ENCODE measurements around the gene SLC19A1. TPM values are rescaled to one million over a fixed set of nuclear protein-coding genes. Genes with fewer than 3 reads are reported as not detected.

The SLC19A1 gene
- 9.0 TPM for total RNA-seq

- DNase-seq (ENCODE audit: low spot score in 2 of 2) (peak; percentile 96 to 97), FAIRE-seq (no peak)
These were observed at the start of gene SLC19A1 for GRCh38 chr21:45542242-45542666. SLC19A1 (minus strand) TSS chr21:45542440; CDS start chr21:45537959, 4,481 bp downstream.

GRCh38 chr21:45591619-45592207 lies 49.5 kb upstream of the SLC19A1 start:
- no peak for FAIRE-seq

DNA sequence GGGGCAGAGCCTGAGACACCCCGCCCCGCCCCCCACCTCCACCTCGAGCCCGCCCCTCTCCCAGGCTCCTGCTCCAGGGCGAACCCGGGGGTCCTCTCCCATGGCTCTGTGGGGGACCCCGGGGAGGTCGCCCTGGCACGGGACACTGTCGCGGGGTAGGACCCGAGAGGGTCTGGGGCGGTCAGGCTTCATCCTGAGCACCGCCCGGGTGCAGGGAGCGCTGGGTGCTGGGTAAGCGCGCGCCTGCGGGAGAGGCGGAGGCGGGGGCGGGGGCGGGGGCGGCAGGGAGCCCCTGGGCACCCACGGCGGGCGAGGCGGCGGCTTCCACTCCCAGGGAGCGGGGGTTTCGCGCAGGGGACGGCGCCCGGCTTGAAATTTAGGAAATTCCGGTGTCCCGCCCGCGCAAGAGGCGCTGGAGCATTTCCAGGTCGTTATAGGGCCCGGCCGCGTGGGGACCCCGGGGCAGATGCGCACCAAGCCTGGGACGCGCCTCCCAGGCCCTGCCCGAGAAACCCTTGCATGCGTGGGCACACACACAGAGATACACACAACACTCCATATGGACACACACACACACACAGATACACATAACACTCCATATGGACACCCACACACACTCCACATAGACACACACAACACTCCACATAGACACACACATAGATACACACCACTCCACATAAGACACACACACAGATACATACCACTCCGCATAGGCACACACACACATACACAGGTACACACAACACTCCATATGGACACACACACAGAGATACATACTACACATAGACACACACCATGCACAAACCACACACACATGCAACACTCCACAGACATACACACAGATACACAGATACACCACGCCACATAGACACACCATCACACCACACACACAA lies 48.7 kb upstream of the SLC19A1 start:
- FAIRE-seq, result no peak

More at GRCh38 chr21:45591619-45592207, 49.5 kb upstream of the SLC19A1 start:
- no peak for DNase-seq (ENCODE audit: low spot score in 2 of 2)

DNA sequence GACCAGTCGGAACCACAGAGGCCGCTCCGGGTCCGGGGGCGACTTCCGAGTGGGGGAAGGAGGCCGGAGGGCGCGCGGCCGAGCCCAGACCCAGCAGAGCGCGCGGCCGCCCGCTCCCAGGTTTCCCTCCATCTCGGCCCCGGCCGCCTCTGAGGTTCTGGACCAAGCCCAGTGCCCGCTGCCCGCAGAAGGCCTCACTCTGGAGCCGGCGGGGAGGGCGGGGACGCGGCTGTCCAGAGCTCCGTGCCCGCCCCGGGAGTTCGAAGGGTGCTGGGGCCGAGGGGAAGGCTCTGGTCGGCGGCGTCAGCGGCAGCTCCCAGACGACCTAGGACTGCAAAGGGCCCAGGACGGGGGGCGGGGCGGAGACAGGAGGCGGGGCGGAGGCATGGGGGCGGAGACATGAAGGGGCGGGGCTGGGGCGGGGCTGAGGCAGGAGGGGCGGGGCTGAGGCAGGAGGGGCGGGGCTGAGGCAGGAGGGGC lies 48.0 kb upstream of the SLC19A1 start:
- peak; percentile 62 to 79 for DNase-seq (ENCODE audit: low spot score in 2 of 2)
- no peak for FAIRE-seq

More for the DNA sequence above, 48.7 kb upstream of the SLC19A1 start:
- DNase-seq (ENCODE audit: low spot score in 2 of 2), result no peak

DNA sequence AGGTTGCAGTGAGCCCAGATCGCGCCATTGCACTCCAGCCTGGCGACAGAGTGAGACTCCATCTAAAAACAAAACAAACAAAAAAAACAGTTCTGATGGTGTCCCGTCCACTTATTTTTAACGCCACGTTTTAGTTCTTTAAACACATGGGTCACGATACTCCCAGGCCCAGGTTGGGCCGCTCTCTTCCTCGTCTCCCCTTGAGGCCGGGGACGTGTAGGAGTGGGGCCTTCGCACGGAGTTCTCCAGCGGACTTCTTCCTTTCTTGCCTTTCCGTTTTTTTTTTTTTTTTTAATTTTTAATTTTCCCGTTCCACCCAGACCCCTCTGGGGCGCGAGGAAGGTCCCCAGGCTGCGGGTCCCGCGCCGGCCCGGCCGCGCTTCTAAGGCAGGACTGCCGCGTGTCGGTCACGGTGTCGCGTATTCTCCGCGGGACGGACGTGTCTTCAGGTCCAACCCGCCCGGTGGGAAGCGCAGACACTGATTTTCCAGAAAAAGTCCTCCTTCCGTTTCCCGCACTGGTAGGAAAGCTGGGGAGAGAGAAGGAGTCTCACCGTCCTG lies 47.5 kb upstream of the SLC19A1 start:
- DNase-seq (ENCODE audit: low spot score in 2 of 2), result no peak
- FAIRE-seq, result no peak

DNA sequence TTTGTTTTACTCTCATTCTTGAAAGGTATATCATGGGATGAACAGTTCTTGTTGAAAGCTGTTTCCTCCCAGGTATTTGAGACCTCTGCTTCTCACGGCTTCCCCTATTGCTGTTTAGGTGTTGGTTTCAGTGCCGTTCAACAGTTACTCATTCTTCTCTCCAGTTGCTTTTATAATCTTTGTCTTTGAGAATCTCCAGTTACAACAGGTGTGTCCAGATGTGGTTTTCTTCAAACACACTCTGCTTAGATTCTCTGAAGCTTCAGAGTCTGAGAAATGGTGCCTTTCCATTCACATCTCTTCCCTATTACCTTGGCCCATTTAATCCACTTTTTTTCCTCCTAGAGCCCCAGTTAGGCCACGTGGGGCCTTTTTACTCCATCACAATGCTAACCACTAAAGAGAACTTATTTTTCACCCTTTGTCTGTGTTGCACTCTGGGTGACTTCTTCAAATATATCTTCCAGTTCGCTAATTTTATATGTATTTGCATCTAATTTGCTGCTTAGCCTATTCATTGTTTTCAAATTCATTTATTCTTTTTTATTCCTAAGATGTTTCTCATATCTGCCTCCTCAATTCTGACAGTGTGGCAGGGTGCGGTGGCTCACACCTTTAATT lies 46.7 kb upstream of the SLC19A1 start:
- DNase-seq (ENCODE audit: low spot score in 2 of 2) (no peak), FAIRE-seq (no peak)

DNA sequence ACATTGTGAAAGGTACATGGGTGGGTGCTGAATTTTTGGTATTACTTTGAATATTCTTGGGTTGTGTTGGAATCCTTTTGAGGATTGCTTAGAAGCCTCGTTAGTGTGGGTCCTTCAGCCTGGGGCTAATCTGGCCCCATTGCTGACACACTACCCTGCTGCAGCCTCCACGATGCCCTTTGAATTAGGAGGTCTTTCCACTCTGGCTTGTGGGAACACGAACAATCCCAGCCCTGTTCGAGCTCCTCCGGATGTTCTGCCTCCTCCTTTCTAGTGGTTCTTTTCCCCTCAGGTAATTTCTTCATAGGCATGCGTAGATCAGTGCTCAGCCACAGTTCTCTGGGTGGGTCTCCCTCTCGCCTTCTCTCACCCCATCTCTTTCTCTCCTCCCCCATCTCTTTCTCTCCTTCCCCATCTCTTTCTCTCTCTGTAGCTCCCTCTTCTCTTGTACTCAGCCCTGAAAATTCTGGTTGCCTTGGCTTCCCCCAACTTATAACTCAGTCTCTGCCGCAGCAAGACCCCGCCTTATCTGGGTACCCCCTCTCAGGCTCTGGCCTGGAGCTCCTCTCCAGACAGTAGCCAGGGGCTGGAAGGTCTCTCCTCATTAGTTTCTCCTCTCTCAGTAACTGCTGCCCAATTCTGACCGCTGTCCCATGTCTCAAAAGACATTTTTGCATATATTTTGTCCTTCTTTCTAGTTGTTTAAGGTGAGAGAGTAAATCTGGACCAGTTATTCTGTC lies 46.0 kb upstream of the SLC19A1 start:
- no peak for FAIRE-seq
- no peak for DNase-seq (ENCODE audit: low spot score in 2 of 2)

- FAIRE-seq (no peak), DNase-seq (ENCODE audit: low spot score in 2 of 2) (no peak)
These were observed 44.1 kb upstream of the SLC19A1 start for GRCh38 chr21:45586289-45586858.

- FAIRE-seq (no peak), DNase-seq (ENCODE audit: low spot score in 2 of 2) (no peak)
These were observed 42.5 kb upstream of the SLC19A1 start for GRCh38 chr21:45584786-45585185.

DNA sequence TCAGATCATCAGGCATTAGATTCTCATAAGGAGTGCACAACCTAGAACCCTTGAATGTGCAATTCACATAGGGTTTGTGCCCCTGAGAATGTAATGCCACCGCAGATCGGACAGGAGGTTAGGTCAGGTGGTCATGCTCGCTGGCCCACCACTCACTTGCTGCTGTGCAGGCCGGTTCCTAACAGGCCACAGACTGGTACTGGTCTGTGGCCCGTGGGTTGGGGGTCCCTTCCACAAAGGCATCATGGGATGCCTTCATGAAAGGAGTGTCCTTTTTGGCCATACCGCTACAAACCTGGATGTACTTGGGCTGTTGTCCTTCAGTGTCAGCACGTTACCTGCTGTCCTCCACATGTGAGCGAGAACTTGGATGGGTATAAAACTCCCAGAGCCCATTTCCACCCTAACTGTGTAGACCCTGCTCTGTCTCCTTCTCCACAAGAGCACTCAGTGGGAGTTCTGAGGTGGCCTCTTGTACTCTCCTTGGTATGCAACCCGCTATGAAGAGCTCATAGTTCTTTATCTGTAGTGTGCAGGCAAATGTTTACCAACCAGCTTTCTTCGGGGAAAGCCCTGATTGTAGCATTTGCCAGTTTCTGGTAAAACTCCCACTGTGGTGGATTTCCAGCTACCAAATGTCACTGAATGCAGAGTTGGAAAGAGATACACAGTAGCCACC lies 41.7 kb upstream of the SLC19A1 start:
- DNase-seq (ENCODE audit: low spot score in 2 of 2) (no peak), FAIRE-seq (no peak)

DNA sequence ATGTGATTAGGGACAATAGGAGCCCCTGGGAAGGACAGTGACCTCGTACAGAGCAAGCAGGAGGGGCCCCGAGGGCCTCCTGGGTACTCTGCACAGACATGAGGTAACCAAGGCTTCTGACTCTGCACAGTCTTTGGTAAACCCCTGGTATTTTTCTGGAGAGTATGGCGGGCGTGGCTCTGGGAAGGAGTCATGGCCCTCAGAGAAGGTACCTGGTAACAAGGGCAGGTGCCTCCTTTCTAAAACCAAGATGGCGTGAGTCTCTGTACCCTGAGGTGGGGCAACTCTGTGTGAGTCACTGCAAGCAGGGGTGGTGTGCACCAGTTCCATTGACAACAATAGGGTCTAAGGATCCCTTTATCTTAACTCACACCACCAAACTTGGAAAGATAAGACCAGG lies 39.9 kb upstream of the SLC19A1 start:
- FAIRE-seq, result no peak

DNA sequence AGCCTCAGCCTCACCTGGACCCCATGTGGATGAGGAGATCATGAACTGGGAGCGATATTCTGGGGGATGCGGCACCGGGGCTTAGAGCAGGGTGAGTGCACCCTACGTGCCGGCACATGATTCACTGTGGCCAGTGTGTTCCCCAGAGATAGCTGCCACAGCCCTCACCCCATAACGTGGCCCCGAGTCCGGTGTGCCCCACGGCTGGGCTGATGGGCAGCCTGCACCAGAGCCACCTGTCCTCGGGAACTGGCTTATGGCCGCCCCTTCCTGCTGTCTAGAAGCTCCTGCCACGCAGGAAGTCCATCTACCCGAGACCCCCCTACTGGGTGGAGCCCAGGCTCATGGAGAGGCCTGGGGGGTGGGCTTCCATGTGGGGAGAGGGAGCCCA lies 39.1 kb upstream of the SLC19A1 start:
- FAIRE-seq (no peak), DNase-seq (ENCODE audit: low spot score in 2 of 2) (no peak)

More for the DNA sequence above, 39.9 kb upstream of the SLC19A1 start:
- DNase-seq (ENCODE audit: low spot score in 2 of 2), result no peak

GRCh38 chr21:45580576-45581321 lies 38.5 kb upstream of the SLC19A1 start:
- DNase-seq (ENCODE audit: low spot score in 2 of 2) (no peak), FAIRE-seq (no peak)

DNA sequence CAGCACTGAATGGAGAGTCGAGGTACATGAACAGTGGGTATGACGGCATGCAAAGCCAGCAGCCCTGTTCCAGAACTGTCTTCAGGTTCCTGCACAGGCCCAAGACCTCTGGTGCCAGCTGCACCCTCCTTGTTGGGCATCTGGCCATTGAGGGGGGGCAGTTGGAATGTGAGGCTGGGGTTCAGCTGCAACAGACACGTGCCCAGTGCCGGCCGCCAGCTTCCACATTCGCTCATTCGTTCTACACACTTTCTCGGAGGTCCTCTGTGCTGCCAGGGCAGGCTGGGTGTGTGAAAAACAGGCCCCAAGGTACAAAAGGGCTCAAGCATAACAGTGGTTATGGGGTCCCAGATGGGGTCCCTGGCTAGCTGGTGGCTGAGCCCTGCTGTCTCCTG lies 37.9 kb upstream of the SLC19A1 start:
- DNase-seq (ENCODE audit: low spot score in 2 of 2), result no peak
- FAIRE-seq, result no peak

- no peak for FAIRE-seq
- no peak for DNase-seq (ENCODE audit: low spot score in 2 of 2)
These were observed 37.3 kb upstream of the SLC19A1 start for GRCh38 chr21:45579383-45580180.

DNA sequence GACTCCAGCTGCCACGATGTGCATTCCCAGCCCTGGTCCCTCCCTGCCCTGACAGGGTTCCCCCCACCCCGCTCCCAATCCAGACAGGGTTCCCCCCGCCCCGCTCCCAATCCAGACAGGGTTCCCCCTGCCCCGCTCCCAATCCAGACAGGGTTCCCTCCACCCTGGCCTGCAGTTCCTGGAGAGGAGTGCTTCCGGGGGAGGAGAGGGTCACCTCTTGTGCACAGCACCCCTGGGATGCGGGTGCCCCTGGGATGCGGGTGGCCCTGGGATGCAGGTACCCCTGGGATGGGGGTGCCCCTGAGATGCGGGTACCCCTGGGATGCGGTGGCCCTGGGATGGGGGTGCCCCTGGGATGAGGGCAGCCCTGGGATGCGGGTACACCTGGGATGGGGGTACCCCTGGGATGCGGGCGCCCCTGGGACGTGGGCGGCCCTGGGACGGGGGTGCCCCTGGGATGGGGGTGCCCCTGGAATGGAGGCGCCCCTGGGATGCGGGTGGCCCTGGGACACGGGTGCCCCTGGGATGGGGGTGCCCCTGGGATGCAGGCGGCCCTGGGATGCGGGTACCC lies 36.7 kb upstream of the SLC19A1 start:
- no peak for DNase-seq (ENCODE audit: low spot score in 2 of 2)

GRCh38 chr21:45578176-45578801 lies 36.0 kb upstream of the SLC19A1 start:
- FAIRE-seq (no peak), DNase-seq (ENCODE audit: low spot score in 2 of 2) (no peak)

More for the DNA sequence above, 36.7 kb upstream of the SLC19A1 start:
- no peak for FAIRE-seq
